ENCODE data around the gene RAB5IF.
"Not testable (repeated sequence)": the region's sequence is repeated elsewhere in the genome, so short reads cannot be mapped to it uniquely, and the experiment has no call there.

Gene RAB5IF, protein sequence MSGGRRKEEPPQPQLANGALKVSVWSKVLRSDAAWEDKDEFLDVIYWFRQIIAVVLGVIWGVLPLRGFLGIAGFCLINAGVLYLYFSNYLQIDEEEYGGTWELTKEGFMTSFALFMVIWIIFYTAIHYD

DNA sequence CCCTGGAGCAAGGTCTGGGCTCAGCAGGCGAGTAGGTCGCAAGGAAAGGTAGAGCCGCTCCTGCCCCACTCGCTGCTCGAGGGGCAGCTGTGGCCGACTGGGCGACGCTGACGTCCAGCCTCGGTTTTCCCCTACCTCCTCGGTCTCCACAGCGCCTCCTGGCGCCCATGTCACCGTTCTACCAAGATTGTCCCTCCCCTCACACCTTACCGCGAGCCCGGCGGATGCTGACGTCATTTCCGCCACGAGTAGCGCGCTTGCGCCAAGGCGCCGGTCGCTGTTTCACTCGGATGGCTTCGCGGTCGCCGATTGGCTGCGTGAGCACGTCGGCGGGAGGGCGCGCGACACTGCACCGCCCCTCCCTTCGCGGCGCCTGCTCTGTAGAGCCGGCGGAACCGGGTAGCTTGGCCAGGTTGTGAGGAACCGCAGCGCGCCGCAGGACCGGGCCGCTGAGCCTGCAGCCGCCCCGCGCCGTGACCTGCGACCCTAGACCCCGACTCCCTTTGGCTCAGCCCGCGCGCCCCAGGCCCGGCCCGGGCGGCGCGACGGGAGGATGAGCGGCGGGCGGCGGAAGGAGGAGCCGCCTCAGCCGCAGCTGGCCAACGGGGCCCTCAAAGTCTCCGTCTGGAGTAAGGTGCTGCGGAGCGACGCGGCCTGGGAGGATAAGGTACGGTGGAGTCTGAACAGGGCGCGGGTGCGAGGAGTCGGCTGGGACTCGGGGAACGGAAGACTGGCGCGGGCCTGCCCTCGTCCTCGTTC is at the start of gene RAB5IF:
Gene RAB5IF, plus strand, starts transcription at position 381 of the 759 bp plus-strand sequence. Its CDS starts 173 bp downstream, at position 554.
- peak; percentile 100 for DNase-seq

DNA sequence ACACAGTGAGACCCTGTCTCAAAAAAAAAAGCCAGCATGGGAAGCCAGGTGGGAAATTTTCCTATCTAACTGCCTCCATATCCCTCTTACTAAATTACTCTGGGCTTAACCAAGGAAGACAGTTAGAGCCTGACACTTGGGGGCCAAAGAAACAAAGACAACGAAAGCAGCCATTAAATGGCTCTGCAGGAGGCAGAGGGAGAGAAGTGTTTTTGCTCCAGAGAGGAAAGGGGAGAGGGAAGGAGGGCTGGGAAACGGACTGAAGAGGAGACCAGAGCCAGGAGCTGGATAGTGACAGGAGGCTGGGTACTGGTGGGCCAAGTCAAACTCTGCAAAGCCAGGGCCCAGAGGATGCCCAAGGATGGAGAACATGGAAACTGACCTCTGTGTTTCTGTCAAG is 42.9 kb upstream of the RAB5IF start:
- DNase-seq: no peak

DNA sequence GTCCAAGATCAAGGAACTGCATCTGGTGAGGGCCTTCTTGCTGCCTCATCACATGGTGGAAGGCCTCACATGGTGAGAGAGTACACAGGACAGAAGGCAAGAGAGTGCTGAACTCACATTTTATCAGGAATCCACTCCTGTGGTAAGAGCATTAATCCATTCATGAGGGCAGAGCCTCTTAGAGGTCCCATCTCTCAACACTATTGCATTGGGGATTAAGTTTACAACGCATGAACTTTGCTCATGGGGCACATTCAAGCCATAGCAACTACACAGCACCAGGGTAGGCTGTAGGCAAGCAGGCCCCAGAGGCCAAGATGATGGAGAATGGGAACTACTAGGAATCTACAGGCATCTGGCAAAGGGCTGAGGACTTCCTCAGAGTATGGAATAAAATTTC is 42.2 kb upstream of the RAB5IF start:
- no peak for DNase-seq

DNA sequence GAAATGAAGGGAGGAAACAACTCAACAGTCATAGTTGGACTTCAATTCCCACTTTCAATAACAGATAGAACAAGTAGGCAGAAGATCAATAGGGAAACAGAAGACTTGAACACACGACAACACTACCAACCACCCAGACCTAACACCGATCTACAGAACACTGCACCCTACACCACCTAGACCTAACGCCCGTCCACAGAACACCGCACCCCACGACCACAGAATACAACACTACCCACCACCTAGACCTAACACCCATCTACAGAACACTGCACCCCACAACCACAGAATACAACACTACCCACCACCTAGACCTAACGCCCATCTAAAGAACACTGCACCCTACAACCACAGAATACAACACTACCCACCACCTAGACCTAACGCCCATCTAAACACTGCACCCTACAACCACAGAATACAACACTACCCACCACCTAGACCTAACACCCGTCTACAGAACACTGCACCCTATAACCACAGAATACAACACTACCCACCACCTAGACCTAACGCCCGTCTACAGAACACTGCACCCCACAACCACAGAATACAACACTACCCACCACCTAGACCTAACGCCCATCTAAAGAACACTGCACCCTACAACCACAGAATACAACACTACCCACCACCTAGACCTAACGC is 41.4 kb upstream of the RAB5IF start:
- DNase-seq: not testable (repeated sequence)

DNA sequence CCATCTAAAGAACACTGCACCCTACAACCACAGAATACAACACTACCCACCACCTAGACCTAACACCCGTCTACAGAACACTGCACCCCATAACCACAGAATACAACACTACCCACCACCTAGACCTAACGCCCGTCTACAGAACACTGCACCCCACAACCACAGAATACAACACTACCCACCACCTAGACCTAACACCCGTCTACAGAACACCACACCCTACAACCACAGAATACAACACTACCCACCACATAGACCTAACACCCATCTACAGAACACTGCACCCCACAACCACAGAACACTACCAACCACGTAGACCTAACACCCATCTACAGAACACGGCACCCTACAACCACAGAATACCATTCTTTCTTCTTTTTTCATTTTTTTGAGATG is 40.9 kb upstream of the RAB5IF start:
- not testable (repeated sequence) for DNase-seq

DNA sequence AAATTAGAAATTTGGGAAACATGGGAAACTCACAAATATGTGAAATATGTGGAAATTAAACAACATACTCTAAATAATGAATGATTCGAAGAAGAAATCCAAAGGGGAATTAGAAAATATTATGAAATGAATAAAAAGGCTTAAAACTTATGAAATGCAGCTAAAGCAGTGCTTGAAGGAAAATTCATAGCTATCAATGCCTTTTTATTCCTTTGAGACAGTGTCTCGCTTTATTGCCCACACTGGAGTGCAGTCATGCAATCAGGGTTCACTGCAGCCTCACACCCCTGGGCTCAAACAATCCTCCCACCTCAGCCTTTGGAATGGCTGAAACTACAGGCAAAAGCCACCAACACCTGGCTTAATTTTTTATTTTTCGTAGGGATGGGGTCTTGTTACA is 40.1 kb upstream of the RAB5IF start:
- no peak for DNase-seq

DNA sequence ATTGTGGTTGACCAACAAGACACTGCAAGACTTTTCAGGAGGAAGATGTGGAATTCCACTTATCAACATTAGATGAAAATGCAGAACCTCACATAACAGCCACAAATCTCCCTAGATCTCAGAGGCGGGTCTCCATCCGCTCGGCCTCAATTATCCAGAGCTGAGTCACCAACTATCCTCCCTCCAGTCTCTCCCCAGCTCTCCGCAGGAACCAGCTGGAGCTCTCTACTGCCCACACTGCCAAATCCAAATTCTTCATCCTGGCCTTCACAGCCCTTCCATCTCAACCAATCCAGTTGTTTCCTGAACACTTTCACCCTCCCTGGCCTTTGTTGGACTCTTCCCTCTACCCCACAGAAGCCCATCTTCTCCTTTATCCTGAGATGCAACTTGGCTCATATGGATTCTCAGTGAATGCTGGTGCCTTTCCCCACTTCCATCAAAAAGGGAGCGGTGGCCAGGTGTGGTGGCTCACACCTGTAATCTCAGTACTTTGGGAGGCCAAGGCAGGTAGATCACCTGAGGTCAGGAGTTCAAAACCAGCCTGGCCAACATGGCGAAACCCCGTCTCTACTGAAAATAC is 35.6 kb upstream of the RAB5IF start:
- no peak for DNase-seq

DNA sequence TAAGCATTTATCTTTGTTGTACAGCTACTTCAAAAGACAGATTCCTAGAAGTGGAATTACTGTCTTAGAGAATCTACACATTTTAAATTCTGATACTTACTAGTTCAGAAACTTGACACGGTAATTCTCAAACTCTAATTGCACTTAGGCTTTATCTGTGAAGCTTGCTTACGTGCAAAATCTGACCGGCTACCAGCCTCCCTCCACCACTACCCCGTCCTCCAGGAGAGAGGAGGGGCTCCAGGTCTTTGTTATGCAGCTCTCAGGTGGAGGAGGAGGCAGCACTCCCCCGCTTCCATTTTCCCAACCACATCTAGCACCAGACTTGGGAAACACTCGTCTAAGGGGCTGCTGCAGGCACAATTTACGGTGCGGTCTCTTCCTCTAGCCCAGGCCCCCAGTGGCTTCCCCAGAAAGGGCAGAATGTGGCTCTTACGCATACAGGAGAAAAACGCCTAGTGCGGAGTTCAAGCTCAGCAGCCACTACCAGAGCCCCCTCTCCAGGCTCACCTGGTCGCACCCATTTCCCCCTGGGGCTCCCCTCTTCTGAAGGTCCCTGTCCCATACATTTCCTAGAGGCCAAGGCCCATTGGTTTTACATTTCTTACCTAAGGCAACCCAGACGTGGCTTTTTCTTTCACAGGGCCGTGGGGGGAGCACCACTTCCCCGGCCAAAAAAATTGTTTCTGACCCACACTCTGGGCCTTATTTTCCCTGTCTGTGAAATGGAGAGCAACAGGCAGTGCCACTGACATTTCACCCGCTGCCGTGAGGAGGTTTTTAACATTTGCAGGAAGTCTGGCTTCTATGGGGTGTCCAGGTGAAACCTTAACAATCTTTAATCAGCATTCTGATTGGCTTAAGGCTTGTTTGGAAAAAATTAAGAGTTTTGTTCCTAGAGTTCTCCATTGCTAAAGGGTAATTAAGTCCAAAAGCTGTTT is 33.7 kb upstream of the RAB5IF start:
- DNase-seq: no peak

DNA sequence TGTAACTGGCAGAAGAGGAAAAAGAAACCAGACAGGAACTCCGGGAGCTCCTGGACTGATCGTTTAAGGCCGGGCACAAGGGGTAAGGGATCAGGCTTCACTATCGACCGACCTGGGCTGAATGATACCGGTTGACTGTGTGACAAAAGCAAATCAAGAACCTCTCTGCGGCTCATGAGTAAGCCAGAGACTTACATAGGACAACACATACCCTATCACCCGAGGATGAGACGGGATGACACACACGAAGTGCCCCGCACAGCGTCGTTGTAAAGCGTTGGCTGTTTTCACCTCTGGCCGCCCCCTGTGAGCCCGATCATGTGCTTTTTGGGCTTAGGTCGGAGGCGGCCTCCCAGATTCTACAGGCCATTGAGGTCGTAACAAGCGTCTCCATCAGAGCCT is 32.9 kb upstream of the RAB5IF start:
- no peak for DNase-seq

DNA sequence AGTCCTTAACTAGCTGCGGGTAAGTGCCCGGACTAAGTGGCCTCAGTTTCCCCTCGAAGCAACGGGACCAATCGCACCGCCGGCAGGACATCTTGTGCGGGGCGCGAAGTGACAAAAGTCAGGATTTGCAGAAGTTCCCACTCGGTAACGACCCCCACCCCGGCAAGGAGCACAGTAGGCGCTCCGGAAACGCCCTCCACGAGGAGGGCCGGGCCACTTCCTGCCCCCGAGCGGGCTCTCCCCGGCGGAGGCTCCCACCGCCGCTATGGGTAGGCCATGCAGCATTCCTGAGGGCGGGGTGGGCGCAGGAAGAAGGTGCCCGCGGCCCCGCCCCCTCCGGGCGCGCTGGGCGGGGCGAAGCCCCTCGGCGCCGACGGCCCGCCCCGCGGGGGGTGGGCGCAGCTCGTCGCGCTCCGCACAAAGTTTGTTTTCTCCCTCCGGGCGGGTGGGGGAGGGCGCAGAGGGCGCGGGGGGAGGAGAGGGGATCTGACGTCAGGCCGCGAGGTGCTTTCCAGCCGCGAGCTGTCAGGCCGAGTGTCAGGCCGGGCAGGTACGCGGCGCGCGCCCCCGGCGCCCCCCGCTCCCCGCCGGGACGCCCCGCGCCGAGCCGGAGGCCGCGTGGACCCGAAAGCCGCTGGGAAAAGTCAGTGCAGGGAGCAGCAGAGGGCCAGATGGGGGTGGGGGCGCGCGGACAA is 32.3 kb upstream of the RAB5IF start, which contains the start of gene TGIF2:
Gene TGIF2, plus strand, starts transcription at position 495 of the 695 bp plus-strand sequence. CDS start 5,178 bp downstream, outside the sequence.
- DNase-seq: peak; percentile 33

DNA sequence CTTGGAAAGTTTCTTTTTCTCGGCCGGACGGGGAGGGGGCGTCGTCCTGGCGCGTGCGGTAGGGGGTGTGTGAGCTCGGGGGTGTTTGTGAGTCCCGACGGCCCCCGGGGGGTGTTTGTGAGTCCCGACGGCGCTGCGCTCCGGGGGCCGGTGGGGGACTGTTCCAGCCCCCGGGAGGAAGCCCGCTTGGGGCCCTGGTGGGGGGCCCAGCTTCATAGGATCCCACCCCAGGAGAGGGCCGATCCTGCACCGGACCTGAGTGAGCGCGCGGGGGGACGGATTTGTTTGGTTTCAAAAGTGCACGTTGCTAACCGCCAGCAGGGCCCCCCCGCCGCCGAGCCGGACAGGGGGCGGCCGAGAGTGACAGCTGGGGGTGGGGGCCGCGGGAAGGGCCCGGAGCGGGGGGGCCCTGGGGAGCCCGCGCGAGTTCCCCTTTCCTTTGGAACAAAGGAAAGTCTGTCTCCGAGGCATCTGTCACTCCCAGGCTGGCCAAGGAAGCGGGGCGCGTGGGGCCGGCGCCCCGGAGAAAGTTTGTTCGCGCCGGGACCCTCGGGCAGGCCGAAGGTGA is 31.7 kb upstream of the RAB5IF start:
- no peak for DNase-seq

DNA sequence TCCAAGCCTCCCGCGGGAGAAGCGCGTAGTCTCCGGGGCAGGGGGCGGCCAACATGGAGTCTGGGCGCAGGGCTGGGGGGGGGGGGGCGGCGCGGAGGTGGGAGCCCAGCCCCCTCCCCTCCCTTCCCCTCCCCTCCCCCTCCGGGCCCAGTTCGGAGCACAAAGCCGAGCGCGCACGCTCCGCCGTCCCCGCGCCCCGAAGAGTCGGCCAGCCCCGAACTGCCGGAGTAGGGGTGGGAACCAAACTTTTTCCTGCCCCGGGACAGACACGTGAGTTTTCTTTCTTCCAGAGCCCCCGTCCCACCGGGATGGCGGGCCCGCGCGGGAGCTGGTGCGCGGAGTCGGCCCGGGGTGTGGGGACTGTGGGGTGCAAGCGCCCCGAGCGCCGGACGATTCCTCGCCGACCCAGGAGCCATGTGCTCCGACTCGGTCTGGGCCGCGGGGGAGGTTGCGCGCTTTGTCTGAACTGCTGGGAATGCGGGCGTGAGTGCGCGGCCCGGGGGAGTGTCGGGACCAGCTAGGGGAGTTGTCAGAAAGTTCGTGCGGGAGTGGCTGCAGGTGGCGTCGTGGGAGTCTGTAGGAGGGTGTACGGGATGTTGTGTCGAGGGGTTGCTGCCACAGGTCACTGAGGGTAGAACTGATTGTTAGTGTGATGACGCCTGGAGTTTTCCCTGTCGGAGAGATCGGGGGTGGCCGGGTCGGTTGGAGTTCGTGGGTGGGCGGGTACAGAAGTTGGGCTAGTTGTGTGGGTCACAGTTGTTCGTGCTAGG is 31.0 kb upstream of the RAB5IF start:
- peak; percentile 15 for DNase-seq

DNA sequence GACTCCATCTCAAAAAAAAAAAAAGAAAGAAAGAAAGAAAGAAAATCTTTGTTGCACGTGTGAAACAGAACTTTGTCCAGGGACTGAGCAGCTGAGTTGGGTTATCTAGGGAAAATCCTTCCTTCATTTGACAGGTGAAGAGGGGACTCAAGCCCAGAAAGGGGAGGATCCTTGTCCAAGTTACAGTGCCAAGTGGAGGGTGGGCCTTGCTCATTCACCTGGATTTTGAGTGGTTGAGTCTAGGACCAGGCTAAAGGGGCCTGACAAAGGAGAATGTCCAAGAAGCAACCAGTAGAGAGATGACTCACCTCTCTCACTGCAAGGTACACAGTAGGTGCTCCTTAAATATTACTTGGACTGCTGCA is 29.5 kb upstream of the RAB5IF start:
- DNase-seq: no peak

DNA sequence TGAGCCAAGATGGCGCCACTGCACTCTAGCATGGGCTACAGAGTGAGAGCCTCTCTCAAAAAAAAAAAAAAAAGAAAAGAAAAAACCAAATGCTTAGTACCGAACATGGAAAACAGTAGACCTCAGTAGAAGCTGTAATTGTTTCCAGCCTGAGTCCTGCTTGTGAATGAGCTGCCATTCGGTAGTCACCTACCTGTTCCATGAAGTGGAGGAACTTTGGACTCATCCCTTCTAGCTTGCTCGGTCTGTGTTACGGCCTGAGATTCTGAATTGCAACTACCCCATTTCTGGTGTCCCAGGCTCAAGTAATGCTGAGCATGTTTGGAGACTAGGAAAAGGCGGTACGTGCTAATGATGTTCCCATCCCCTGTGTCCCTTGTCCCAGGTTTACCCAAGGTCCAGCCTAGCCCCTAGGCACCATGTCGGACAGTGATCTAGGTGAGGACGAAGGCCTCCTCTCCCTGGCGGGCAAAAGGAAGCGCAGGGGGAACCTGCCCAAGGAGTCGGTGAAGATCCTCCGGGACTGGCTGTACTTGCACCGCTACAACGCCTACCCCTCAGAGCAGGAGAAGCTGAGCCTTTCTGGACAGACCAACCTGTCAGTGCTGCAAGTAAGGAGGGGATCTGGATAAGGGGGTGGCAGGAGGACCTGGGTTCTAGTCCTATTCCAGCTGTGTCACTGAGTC is 27.1 kb upstream of the RAB5IF start:
- DNase-seq: no peak

DNA sequence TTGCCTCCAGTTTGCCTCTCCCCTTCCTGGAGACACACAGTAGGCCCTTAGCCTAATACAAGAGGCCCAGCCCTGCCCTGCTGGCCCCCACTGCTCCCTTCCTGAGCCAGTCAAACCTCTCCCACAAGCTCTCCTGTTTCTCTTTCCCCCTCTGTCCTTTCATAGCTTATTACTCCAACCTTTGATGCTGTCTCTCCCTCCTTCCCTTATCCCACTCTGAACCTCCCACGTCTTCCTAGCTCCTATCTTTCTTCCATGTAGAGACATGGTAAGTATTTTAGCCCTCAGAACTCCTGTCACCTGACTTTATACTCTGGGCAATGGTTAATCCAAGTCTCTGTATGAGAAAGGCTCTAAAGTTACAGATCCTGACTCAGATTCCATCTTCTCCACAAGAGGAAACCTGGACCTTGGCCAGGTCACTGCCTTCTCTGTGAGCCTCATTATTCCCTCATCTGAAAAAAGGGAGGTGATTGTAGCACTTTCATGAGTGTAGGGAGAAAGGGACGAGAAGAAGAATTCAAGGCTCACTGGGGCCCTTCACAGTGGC is 25.5 kb upstream of the RAB5IF start:
- no peak for DNase-seq

DNA sequence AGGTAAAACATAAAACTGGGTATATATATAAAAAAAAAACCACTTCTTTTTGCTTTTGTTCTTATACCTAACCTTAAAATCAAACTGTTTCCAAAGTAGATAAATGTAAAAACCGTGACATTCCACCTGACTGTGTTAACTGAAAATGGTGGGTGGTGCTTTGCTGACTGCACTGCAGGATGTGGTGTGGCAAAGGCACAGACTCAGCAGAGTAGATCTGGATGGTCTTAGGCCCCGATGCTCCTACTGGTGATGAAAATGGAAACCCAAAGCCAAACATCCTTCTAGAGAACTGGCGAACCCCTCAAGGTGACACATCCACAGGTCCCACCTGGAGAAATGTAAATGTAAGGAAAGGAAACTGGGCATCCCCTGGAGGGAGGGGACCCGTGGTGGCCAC is 23.3 kb upstream of the RAB5IF start:
- DNase-seq: no peak

DNA sequence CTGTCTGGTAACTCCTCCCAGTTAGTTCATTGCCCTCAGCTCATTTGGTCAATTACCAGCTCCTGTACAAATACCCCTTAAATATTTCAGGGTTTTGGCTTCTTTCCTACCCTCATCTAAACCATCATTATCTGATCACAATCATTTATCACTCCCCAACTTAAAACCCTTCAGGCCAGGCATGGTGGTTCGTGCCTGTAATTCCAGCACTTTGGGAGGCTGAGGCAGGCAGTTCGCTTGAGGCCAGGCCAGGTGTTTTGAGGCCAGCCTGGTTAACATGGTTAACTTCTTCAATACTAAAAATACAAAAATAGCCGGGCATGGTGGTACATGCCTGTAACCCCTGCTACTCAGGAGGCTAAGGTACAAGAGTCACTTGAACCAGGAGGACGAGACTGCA is 22.8 kb upstream of the RAB5IF start:
- no peak for DNase-seq

DNA sequence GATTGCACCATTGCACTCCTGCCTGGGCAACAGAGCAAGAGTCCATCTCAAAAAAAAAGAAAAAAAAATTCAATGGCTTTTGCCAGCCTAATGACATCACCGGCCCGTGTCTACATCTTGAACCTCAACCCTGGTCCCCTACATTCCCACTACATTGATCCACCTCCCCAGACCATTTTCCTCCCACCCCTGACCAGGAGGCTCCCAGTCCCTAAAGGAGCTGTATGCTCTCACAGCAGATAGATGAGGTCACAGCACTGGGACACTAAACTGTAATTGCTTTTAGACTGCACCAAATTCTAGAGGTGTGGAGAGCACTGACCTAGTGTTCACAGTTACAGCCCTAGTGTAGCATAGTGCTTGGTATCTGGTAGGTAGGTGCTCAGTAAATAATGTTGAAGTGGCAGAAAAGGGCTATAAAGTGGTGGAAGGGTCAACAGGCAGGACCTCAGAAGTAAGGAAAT is 21.5 kb upstream of the RAB5IF start:
- no peak for DNase-seq

DNA sequence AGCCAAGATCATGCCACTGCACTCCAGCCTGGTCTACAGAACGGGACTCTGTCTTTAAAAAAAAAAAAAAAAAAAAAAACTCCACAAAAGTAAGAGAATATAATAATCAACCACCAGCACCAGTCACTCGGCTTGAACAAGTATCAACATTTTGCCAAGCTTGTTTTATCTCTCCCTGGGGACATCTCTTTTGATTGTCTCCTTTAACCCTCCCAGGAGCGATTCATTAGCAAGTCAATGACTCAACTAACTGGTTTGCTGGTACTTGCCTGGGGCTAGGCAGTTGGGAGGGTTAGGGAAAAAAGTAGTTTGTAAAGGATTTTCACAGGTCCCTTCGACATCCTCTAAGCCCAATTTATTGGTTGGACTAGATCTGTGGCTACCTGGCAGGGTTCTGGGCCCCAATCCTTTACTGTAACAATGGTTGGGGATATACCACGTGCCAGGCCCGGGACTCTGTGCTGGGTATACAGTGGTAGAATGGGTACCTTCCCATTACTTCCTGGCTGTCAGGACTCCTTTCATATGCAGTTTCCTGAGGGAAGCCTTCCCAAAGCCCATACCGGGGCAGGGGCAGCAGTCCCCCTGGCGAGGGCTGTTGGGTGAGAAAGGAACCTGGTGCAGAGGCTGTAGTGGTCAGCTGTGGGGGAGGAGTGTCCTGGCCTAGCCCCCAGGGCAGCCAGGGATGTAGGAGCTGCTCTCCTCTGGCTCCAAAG is 20.0 kb upstream of the RAB5IF start:
- peak; percentile 95 for DNase-seq

All from NCI-H345 (cell line).